ENCODE data around the gene IGF1R.

IGF1R gene

GRCh38 chr15:98724048-98724447 lies 75.7 kb downstream of the IGF1R start:
- no peak for FAIRE-seq

GRCh38 chr15:98724494-98724893 lies 76.2 kb downstream of the IGF1R start:
- FAIRE-seq (no peak), DNase-seq (ENCODE audit: low spot score) (no peak)

More at GRCh38 chr15:98724048-98724447, 75.7 kb downstream of the IGF1R start:
- no peak for DNase-seq (ENCODE audit: low spot score)

- no peak for DNase-seq (ENCODE audit: low spot score)
- no peak for FAIRE-seq
Measured at GRCh38 chr15:98725874-98726273, 77.5 kb downstream of the IGF1R start.

- peak; percentile 84 for FAIRE-seq
- DNase-seq (ENCODE audit: low spot score) = peak; percentile 93
Measured at GRCh38 chr15:98727115-98728040, 79.0 kb downstream of the IGF1R start.

- no peak for FAIRE-seq
- no peak for DNase-seq (ENCODE audit: low spot score)
Measured at GRCh38 chr15:98728082-98728810, 79.9 kb downstream of the IGF1R start.

- no peak for DNase-seq (ENCODE audit: low spot score)
- no peak for FAIRE-seq
Measured at GRCh38 chr15:98728811-98729160, 80.4 kb downstream of the IGF1R start.

GRCh38 chr15:98729446-98730042 lies 81.2 kb downstream of the IGF1R start:
- FAIRE-seq (no peak), DNase-seq (ENCODE audit: low spot score) (no peak)

- DNase-seq (ENCODE audit: low spot score) = peak; percentile 70
- FAIRE-seq = peak; percentile 82
Measured at GRCh38 chr15:98730860-98731711, 82.7 kb downstream of the IGF1R start.

- DNase-seq (ENCODE audit: low spot score) (peak; percentile 47), FAIRE-seq (no peak)
Measured at GRCh38 chr15:98731712-98732450, 83.5 kb downstream of the IGF1R start.

- no peak for FAIRE-seq
- DNase-seq (ENCODE audit: low spot score) = no peak
Measured at GRCh38 chr15:98733098-98733497, 84.8 kb downstream of the IGF1R start.

- DNase-seq (ENCODE audit: low spot score) = peak; percentile 62
- FAIRE-seq = peak; percentile 78
Measured at GRCh38 chr15:98734466-98735199, 86.3 kb downstream of the IGF1R start.

- DNase-seq (ENCODE audit: low spot score) = no peak
- no peak for FAIRE-seq
Measured at GRCh38 chr15:98735304-98735703, 87.0 kb downstream of the IGF1R start.

GRCh38 chr15:98735895-98736617 lies 87.7 kb downstream of the IGF1R start:
- DNase-seq (ENCODE audit: low spot score) (no peak), FAIRE-seq (no peak)

GRCh38 chr15:98737159-98737558 lies 88.8 kb downstream of the IGF1R start:
- no peak for FAIRE-seq

GRCh38 chr15:98737721-98738120 lies 89.4 kb downstream of the IGF1R start:
- no peak for FAIRE-seq
- DNase-seq (ENCODE audit: low spot score) = no peak

More at GRCh38 chr15:98737159-98737558, 88.8 kb downstream of the IGF1R start:
- DNase-seq (ENCODE audit: low spot score) = no peak

- FAIRE-seq = peak; percentile 74
Measured at GRCh38 chr15:98738689-98739401, 90.5 kb downstream of the IGF1R start.

GRCh38 chr15:98740295-98740694 lies 92.0 kb downstream of the IGF1R start:
- FAIRE-seq = no peak
- no peak for DNase-seq (ENCODE audit: low spot score)

More at GRCh38 chr15:98738689-98739401, 90.5 kb downstream of the IGF1R start:
- peak; percentile 48 for DNase-seq (ENCODE audit: low spot score)

GRCh38 chr15:98740963-98741362 lies 92.6 kb downstream of the IGF1R start:
- no peak for DNase-seq (ENCODE audit: low spot score)
- peak; percentile 69 for FAIRE-seq

All from RCC 7860 (cell line).